Mesenchymal stem cell (in vitro differentiated cells and primary cell): ENCODE results near the gene SAMD1.
"Not testable (repeated sequence)": the region's sequence is repeated elsewhere in the genome, so short reads cannot be mapped to it uniquely, and the experiment has no call there.

Experiments
- DNase-seq: peaks from one replicate; pipeline ENCODE4 v3.0.0-alpha.2; 2013
- H2AFZ ChIP-seq: one replicate; pipeline ENCODE4 v1.6.1; 2013; ENCODE audit warnings: low read depth, mild to moderate bottlenecking, control low read depth, inconsistent platforms, low read length, moderate library complexity
- H2AK5ac ChIP-seq: 2 replicates; pipeline ENCODE4 v1.6.1; 2013; ENCODE audit warnings: low read length, moderate library complexity, mild to moderate bottlenecking, inconsistent platforms; ENCODE audit not compliant: severe bottlenecking
- H2BK120ac ChIP-seq: one replicate; pipeline ENCODE4 v1.6.1; 2013; ENCODE audit warnings: low read depth, mild to moderate bottlenecking, inconsistent platforms, low read length, moderate library complexity
- H2BK12ac ChIP-seq, 2 experiments: one replicate each; pipeline ENCODE4 v1.6.1; 2013; ENCODE audit warnings: inconsistent platforms in 2 of 2, low read length in 2 of 2, mild to moderate bottlenecking in 2 of 2, moderate library complexity in 2 of 2, control low read depth in 1 of 2
- H2BK15ac ChIP-seq: one replicate; pipeline ENCODE4 v1.6.1; 2013; ENCODE audit warnings: mild to moderate bottlenecking, low read depth, inconsistent platforms; ENCODE audit not compliant: poor library complexity, severe bottlenecking
- H2BK5ac ChIP-seq: 2 replicates; pipeline ENCODE4 v1.6.1; 2013; ENCODE audit warnings: low read depth, mild to moderate bottlenecking, low read length, control low read depth, inconsistent platforms; ENCODE audit not compliant: poor library complexity, severe bottlenecking
- H3K14ac ChIP-seq, 2 experiments: one replicate each; pipeline ENCODE4 v1.6.1; 2013; ENCODE audit warnings: inconsistent platforms in 2 of 2, low read length in 2 of 2, control low read depth in 1 of 2, mild to moderate bottlenecking in 1 of 2, moderate library complexity in 1 of 2
- H3K18ac ChIP-seq, 2 experiments: one replicate each; pipeline ENCODE4 v1.6.1; 2013; ENCODE audit warnings: inconsistent platforms in 2 of 2, low read length in 2 of 2, control low read depth in 1 of 2, low read depth in 1 of 2, mild to moderate bottlenecking in 1 of 2
- H3K23ac ChIP-seq, 2 experiments: one replicate each; pipeline ENCODE4 v1.6.1; 2013; ENCODE audit warnings: inconsistent platforms in 2 of 2, low read length in 2 of 2, mild to moderate bottlenecking in 2 of 2, moderate library complexity in 2 of 2, control low read depth in 1 of 2
- H3K27ac ChIP-seq: 2 replicates; pipeline ENCODE4 v1.5.1; 2013; ENCODE audit warnings: mild to moderate bottlenecking, moderate library complexity, low read length, control low read depth, inconsistent platforms; ENCODE audit not compliant: poor library complexity, severe bottlenecking
- H3K27me3 ChIP-seq, 2 experiments: 2 replicates each; pipeline versions ENCODE4 v1.6.1 to v1.7.0; 2013; ENCODE audit warnings: low read length in 2 of 2, mild to moderate bottlenecking in 2 of 2, moderate library complexity in 2 of 2, control low read depth in 1 of 2, inconsistent platforms in 1 of 2; ENCODE audit not compliant: control insufficient read depth in 1 of 2, insufficient read depth in 1 of 2
- H3K36me3 ChIP-seq, 2 experiments: 2 replicates each; pipeline versions ENCODE4 v1.6.1 to v1.7.0; 2013; ENCODE audit warnings: low read length in 2 of 2, control low read depth in 1 of 2, inconsistent platforms in 1 of 2, low read depth in 1 of 2, mild to moderate bottlenecking in 1 of 2; ENCODE audit not compliant: insufficient read depth in 2 of 2, control insufficient read depth in 1 of 2
- H3K4ac ChIP-seq, 2 experiments: one replicate each; pipeline ENCODE4 v1.6.1; 2013; ENCODE audit warnings: inconsistent platforms in 2 of 2, low read length in 2 of 2, mild to moderate bottlenecking in 2 of 2, moderate library complexity in 2 of 2, control low read depth in 1 of 2, low read depth in 1 of 2
- H3K4me1 ChIP-seq: 2 replicates; pipeline ENCODE4 v1.6.1; 2013; ENCODE audit warnings: low read depth, low read length, control low read depth; ENCODE audit not compliant: control insufficient read depth, insufficient read depth
- H3K4me2 ChIP-seq: 2 replicates; pipeline ENCODE4 v1.6.1; 2013; ENCODE audit warnings: low read length, mild to moderate bottlenecking, inconsistent platforms; ENCODE audit not compliant: poor library complexity, severe bottlenecking
- H3K4me3 ChIP-seq, 2 experiments: 2 replicates each; pipeline versions ENCODE4 v1.5.1 to v1.7.0; 2013; ENCODE audit warnings: low read length in 2 of 2, mild to moderate bottlenecking in 2 of 2, control low read depth in 1 of 2, low read depth in 1 of 2; ENCODE audit not compliant: insufficient read depth in 1 of 2
- H3K79me1 ChIP-seq: replicated peaks from 2 replicates; pipeline ENCODE4 v1.6.1; 2013; ENCODE audit warnings: mild to moderate bottlenecking, control low read depth, low read length, inconsistent platforms; ENCODE audit not compliant: poor library complexity, severe bottlenecking
- H3K9ac ChIP-seq: 2 replicates; pipeline ENCODE4 v1.7.0; 2013; ENCODE audit warnings: mild to moderate bottlenecking, low read length, moderate library complexity
- H3K9me3 ChIP-seq: 2 replicates; pipeline ENCODE4 v1.7.0; 2013; ENCODE audit warnings: mild to moderate bottlenecking, low read length; ENCODE audit not compliant: control insufficient read depth
- H4K8ac ChIP-seq: one replicate; pipeline ENCODE4 v1.6.1; 2013; ENCODE audit warnings: inconsistent platforms, mild to moderate bottlenecking, low read length, moderate library complexity
- H4K91ac ChIP-seq: one replicate; pipeline ENCODE4 v1.6.1; 2013; ENCODE audit warnings: mild to moderate bottlenecking, low read length, inconsistent platforms
- WGBS: methylation state at CpG from one replicate; pipeline ENCODE4 v1.1.7; 2013; ENCODE audit warnings: mixed read lengths; 5-methylcytosine and 5-hydroxymethylcytosine counted together

Gene SAMD1

GRCh38 chr19:14051980-14052379 lies 38.6 kb downstream of the SAMD1 start:
- no peak overlapping the region for H4K8ac ChIP-seq
- H2BK15ac ChIP-seq: no peak overlapping the region
- H2AFZ ChIP-seq: no peak overlapping the region
- H3K4me3 ChIP-seq: no peak overlapping the region
- peaks cover 4 to 18% of the 10 kb centered on the region in 2 experiments for H3K27me3 ChIP-seq
- H3K27ac ChIP-seq: no peak overlapping the region
- H3K4me2 ChIP-seq: no peak overlapping the region
- WGBS: 89% methylated on average over 9 of the region's 9 CpGs
- no peak overlapping the region for H4K91ac ChIP-seq
- H3K9me3 ChIP-seq: peaks cover 3% of the 10 kb centered on the region
- peaks cover 2% of the 10 kb centered on the region for H3K4me1 ChIP-seq
- no peak overlapping the region for H2BK5ac ChIP-seq
- no peaks in the 10 kb centered on the region for H3K79me1 ChIP-seq
- no peak overlapping the region for H3K18ac ChIP-seq
- H2AK5ac ChIP-seq: no peak overlapping the region
- no peak overlapping the region for H3K14ac ChIP-seq
- H2BK120ac ChIP-seq: no peak overlapping the region
- no peak overlapping the region for H3K23ac ChIP-seq
- H3K4ac ChIP-seq: no peak overlapping the region
- DNase-seq: no peak
- H3K9ac ChIP-seq: no peak overlapping the region
- no peak overlapping the region for H2BK12ac ChIP-seq
- H3K36me3 ChIP-seq: peaks cover 0 to 14% of the 10 kb centered on the region in 2 experiments

GRCh38 chr19:14050961-14051360 lies 39.6 kb downstream of the SAMD1 start:
- H3K23ac ChIP-seq, H2AK5ac ChIP-seq, H2BK15ac ChIP-seq, H2BK12ac ChIP-seq, H3K9me3 ChIP-seq, H3K14ac ChIP-seq, H3K4me2 ChIP-seq, H3K4me3 ChIP-seq, H4K8ac ChIP-seq, H2AFZ ChIP-seq, H3K4me1 ChIP-seq, H3K9ac ChIP-seq, H3K79me1 ChIP-seq, H3K27ac ChIP-seq, H3K4ac ChIP-seq, H3K27me3 ChIP-seq, DNase-seq, H4K91ac ChIP-seq, H2BK5ac ChIP-seq, H2BK120ac ChIP-seq, H3K18ac ChIP-seq: not testable (repeated sequence)
- WGBS: 90% methylated on average over 10 of the region's 11 CpGs
- peaks cover 0 to 19% of the 10 kb centered on the region in 2 experiments for H3K36me3 ChIP-seq

GRCh38 chr19:14050512-14050911 lies 40.0 kb downstream of the SAMD1 start:
- no peak overlapping the region for H3K18ac ChIP-seq
- H3K4ac ChIP-seq: no peak overlapping the region
- no peak overlapping the region for H2BK12ac ChIP-seq
- no peak for DNase-seq
- no peak overlapping the region for H4K8ac ChIP-seq
- H4K91ac ChIP-seq: no peak overlapping the region
- H3K27ac ChIP-seq: no peak overlapping the region
- H3K23ac ChIP-seq: no peak overlapping the region
- peaks cover 3% of the 10 kb centered on the region for H3K9me3 ChIP-seq
- peaks cover 4% of the 10 kb centered on the region for H3K4me1 ChIP-seq
- 98% methylated on average over 4 of the region's 4 CpGs for WGBS
- peaks cover 4 to 8% of the 10 kb centered on the region in 2 experiments for H3K27me3 ChIP-seq
- peaks cover 0 to 19% of the 10 kb centered on the region in 2 experiments for H3K36me3 ChIP-seq
- H2AFZ ChIP-seq: no peak overlapping the region
- no peak overlapping the region for H2BK5ac ChIP-seq
- no peak overlapping the region for H2BK15ac ChIP-seq
- no peaks in the 10 kb centered on the region for H3K79me1 ChIP-seq
- no peak overlapping the region for H3K4me2 ChIP-seq
- no peak overlapping the region for H3K4me3 ChIP-seq
- H3K9ac ChIP-seq: no peak overlapping the region
- H3K14ac ChIP-seq: no peak overlapping the region
- no peak overlapping the region for H2AK5ac ChIP-seq
- no peak overlapping the region for H2BK120ac ChIP-seq

- Histone ChIP-seq H3K4me1 (peaks cover 4% of the 10 kb centered on the region), H3K36me3 (peaks cover 0 to 19% of the 10 kb centered on the region in 2 experiments), H3K79me1 (no peaks in the 10 kb centered on the region), H3K18ac (no peak overlapping the region), H2BK120ac (no peak overlapping the region), H2BK12ac (no peak overlapping the region), H3K27me3 (no peaks in the 10 kb centered on the region), H2AFZ (no peak overlapping the region), H4K8ac (no peak overlapping the region), H3K14ac (no peak overlapping the region), H4K91ac (no peak overlapping the region), H3K9me3 (peaks cover 3% of the 10 kb centered on the region), H3K4me3 (no peak overlapping the region), H3K23ac (no peak overlapping the region), H3K27ac (no peak overlapping the region), H2BK5ac (no peak overlapping the region), H2BK15ac (no peak overlapping the region), H2AK5ac (no peak overlapping the region), H3K4ac (no peak overlapping the region), H3K9ac (no peak overlapping the region), H3K4me2 (no peak overlapping the region)
- peak; percentile 88 for DNase-seq
- 56% methylated on average over 6 of the region's 8 CpGs for WGBS
Observed at GRCh38 chr19:14048443-14049153, 42.0 kb downstream of the SAMD1 start.
